Esophagus squamous epithelium (tissue), 4 donors: ENCODE data around the gene CCDC30.

Experiments used
- CTCF ChIP-seq, 6 experiments: fragments of 450-650 bp in 4 of 6; fragments of 200-600 bp in 2 of 6; sonication (generic) in 2 of 6; IDR thresholded peaks; one replicate each; pipeline ENCODE4 v1.5.1; 2016 to 2019; ENCODE audit warnings: antibody characterized with exemption in 6 of 6, mild to moderate bottlenecking in 4 of 6, moderate library complexity in 4 of 6
- POLR2A ChIP-seq, 4 donors: fragments of 450-650 bp; IDR thresholded peaks; one replicate each; pipeline ENCODE4 v1.6.1; 2017; ENCODE audit warnings: antibody characterized with exemption in 4 of 4, mild to moderate bottlenecking in 4 of 4, moderate library complexity in 3 of 4

- TF ChIP-seq CTCF (IDR thresholded peaks at IDR 0.05), result no peak
- no peak for TF ChIP-seq POLR2A (IDR thresholded peaks at IDR 0.05)
These were observed 2.9 kb downstream of the CCDC30 start for GRCh38 chr1:42466030-42466429.
